ENCODE results near the gene SIPA1. TPM values are rescaled to one million over a fixed set of nuclear protein-coding genes. Genes with fewer than 3 reads are reported as not detected.

SIPA1 gene
- total and polyA plus RNA-seq, 4 donors: 15.4 to 34.9 (median 22.8) TPM

DNA sequence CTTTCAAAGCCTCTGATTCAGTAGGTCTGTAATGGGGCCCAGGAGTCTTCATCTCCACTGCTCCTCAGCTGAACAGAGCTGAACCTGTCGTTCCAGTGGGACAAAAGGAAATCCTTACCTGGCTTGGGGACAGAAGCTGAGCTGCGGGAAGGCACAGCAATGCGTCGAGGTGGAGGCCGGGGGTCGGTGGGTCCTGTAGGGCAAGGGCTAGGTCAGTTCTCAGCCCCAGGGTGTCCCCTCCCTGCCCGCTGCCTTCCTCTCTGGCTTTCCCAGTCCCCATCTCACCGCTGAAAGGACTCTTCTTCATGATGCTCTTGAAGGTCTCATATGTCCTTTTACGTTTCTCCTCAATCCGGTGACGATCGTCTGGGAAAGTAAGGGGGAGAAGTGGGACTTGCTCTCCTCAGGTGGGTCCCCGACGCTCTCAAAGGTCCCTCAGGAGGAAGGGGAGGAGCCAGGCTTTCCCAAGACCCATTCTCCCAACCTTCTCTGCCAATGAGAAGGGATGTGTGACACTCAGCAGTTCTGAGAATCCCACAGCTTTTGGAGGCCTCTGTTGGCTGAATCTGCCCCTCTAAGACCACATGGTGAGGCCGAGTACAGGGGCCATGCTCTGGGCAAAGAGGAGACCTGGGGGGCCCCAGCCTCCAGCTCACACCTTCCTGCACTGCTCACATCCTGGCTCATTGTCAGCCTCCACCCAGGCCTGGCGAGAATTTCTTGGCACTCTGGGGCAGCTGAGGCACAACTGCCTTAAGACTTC, 17.9 kb downstream of the SIPA1 start:
- TF ChIP-seq SP1 (IDR thresholded peaks at IDR 0.05): no peak
- no peak for TF ChIP-seq HNF4G (IDR thresholded peaks at IDR 0.05)
- TF ChIP-seq RXRA (IDR thresholded peaks at IDR 0.05): no peak
- TF ChIP-seq, protein P1, sequence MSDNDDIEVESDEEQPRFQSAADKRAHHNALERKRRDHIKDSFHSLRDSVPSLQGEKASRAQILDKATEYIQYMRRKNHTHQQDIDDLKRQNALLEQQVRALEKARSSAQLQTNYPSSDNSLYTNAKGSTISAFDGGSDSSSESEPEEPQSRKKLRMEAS (IDR thresholded peaks at IDR 0.05): no peak
- TF ChIP-seq, protein P2, sequence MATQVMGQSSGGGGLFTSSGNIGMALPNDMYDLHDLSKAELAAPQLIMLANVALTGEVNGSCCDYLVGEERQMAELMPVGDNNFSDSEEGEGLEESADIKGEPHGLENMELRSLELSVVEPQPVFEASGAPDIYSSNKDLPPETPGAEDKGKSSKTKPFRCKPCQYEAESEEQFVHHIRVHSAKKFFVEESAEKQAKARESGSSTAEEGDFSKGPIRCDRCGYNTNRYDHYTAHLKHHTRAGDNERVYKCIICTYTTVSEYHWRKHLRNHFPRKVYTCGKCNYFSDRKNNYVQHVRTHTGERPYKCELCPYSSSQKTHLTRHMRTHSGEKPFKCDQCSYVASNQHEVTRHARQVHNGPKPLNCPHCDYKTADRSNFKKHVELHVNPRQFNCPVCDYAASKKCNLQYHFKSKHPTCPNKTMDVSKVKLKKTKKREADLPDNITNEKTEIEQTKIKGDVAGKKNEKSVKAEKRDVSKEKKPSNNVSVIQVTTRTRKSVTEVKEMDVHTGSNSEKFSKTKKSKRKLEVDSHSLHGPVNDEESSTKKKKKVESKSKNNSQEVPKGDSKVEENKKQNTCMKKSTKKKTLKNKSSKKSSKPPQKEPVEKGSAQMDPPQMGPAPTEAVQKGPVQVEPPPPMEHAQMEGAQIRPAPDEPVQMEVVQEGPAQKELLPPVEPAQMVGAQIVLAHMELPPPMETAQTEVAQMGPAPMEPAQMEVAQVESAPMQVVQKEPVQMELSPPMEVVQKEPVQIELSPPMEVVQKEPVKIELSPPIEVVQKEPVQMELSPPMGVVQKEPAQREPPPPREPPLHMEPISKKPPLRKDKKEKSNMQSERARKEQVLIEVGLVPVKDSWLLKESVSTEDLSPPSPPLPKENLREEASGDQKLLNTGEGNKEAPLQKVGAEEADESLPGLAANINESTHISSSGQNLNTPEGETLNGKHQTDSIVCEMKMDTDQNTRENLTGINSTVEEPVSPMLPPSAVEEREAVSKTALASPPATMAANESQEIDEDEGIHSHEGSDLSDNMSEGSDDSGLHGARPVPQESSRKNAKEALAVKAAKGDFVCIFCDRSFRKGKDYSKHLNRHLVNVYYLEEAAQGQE (IDR thresholded peaks at IDR 0.05): no peak
- no peak for TF ChIP-seq GABPA (IDR thresholded peaks at IDR 0.05 in 1 of 2, conservative IDR thresholded peaks at IDR 0.05 in 1 of 2)
- TF ChIP-seq, protein P3, sequence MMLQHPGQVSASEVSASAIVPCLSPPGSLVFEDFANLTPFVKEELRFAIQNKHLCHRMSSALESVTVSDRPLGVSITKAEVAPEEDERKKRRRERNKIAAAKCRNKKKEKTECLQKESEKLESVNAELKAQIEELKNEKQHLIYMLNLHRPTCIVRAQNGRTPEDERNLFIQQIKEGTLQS (IDR thresholded peaks at IDR 0.05): no peak
- TF ChIP-seq RAD21 (IDR thresholded peaks at IDR 0.05): no peak
- TF ChIP-seq EGR1 (IDR thresholded peaks at IDR 0.05; ENCODE audit: low read depth in 2 of 2): no peak
- Histone ChIP-seq H3K9ac (ENCODE audit: low read depth in 1 of 2, low read length in 2 of 2) (no peak overlapping the region), H3K27ac (ENCODE audit: low read depth in 1 of 2, low read length in 2 of 2) (no peak overlapping the region), H3K9me3 (ENCODE audit: control insufficient read depth in 4 of 4, low read length in 3 of 4) (no peaks in the 10 kb centered on the region), H3K4me3 (ENCODE audit: low read depth in 1 of 3, low read length in 3 of 3) (no peak overlapping the region), H3K27me3 (ENCODE audit: control insufficient read depth in 4 of 4, insufficient read depth in 4 of 4, low read length in 3 of 4) (no peaks in the 10 kb centered on the region), H3K36me3 (ENCODE audit: control insufficient read depth in 4 of 4, insufficient read depth in 3 of 4, low read depth in 1 of 4, low read length in 3 of 4) (peaks cover 19 to 58% (median 45%) of the 10 kb centered on the region in 4 donors), H3K4me1 (ENCODE audit: control insufficient read depth in 4 of 4, insufficient read depth in 4 of 4, low read length in 3 of 4) (peaks cover 17 to 51% (median 37%) of the 10 kb centered on the region in 4 donors)
- DNase-seq (ENCODE audit: low spot score): no peak
- WGBS: 91% methylated on average over 16 of the region's 16 CpGs

DNA sequence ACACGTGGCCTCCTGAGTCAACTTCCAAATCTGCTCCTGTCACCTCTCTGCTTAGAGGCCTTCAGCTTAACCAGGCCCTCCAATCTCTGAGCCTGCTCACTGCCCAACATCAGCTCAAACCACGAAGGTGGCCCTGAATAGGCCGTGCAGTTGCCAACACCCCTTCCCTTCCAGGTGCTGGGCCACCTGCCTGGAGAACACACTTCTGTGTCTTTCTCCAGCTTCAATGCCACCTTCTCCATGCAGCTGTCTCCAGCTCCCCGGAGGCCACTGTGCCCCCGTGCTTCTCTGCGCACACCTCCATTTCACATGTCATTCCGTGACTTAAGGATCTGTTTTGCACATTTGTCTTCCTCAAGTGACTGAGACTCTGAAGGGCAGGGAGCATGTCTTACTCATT, 19.5 kb downstream of the SIPA1 start:
- no peak overlapping the region for H3K9ac ChIP-seq (ENCODE audit: low read depth in 1 of 2, low read length in 2 of 2)
- no peaks in the 10 kb centered on the region for H3K27me3 ChIP-seq (ENCODE audit: control insufficient read depth in 4 of 4, insufficient read depth in 4 of 4, low read length in 3 of 4)
- peaks cover 19 to 58% (median 44%) of the 10 kb centered on the region in 4 donors for H3K36me3 ChIP-seq (ENCODE audit: control insufficient read depth in 4 of 4, insufficient read depth in 3 of 4, low read depth in 1 of 4, low read length in 3 of 4)
- H3K4me1 ChIP-seq (ENCODE audit: control insufficient read depth in 4 of 4, insufficient read depth in 4 of 4, low read length in 3 of 4): peaks cover 12 to 48% (median 33%) of the 10 kb centered on the region in 4 donors
- H3K9me3 ChIP-seq (ENCODE audit: control insufficient read depth in 4 of 4, low read length in 3 of 4): no peaks in the 10 kb centered on the region
- WGBS: 94% methylated on average over 7 of the region's 7 CpGs
- TF ChIP-seq JUND (IDR thresholded peaks at IDR 0.05) (no peak), RXRA (IDR thresholded peaks at IDR 0.05) (no peak), HNF4A (conservative IDR thresholded peaks at IDR 0.05) (no peak), EGR1 (IDR thresholded peaks at IDR 0.05; ENCODE audit: low read depth in 2 of 2) (no peak), RAD21 (IDR thresholded peaks at IDR 0.05) (no peak), SP1 (IDR thresholded peaks at IDR 0.05) (no peak)
- TF ChIP-seq, protein P2 (IDR thresholded peaks at IDR 0.05): no peak
- TF ChIP-seq, protein P4, sequence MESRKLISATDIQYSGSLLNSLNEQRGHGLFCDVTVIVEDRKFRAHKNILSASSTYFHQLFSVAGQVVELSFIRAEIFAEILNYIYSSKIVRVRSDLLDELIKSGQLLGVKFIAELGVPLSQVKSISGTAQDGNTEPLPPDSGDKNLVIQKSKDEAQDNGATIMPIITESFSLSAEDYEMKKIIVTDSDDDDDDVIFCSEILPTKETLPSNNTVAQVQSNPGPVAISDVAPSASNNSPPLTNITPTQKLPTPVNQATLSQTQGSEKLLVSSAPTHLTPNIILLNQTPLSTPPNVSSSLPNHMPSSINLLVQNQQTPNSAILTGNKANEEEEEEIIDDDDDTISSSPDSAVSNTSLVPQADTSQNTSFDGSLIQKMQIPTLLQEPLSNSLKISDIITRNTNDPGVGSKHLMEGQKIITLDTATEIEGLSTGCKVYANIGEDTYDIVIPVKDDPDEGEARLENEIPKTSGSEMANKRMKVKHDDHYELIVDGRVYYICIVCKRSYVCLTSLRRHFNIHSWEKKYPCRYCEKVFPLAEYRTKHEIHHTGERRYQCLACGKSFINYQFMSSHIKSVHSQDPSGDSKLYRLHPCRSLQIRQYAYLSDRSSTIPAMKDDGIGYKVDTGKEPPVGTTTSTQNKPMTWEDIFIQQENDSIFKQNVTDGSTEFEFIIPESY (IDR thresholded peaks at IDR 0.05): no peak
- TF ChIP-seq, protein P5, sequence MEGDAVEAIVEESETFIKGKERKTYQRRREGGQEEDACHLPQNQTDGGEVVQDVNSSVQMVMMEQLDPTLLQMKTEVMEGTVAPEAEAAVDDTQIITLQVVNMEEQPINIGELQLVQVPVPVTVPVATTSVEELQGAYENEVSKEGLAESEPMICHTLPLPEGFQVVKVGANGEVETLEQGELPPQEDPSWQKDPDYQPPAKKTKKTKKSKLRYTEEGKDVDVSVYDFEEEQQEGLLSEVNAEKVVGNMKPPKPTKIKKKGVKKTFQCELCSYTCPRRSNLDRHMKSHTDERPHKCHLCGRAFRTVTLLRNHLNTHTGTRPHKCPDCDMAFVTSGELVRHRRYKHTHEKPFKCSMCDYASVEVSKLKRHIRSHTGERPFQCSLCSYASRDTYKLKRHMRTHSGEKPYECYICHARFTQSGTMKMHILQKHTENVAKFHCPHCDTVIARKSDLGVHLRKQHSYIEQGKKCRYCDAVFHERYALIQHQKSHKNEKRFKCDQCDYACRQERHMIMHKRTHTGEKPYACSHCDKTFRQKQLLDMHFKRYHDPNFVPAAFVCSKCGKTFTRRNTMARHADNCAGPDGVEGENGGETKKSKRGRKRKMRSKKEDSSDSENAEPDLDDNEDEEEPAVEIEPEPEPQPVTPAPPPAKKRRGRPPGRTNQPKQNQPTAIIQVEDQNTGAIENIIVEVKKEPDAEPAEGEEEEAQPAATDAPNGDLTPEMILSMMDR (IDR thresholded peaks at IDR 0.05; ENCODE audit: low read depth, low read length, missing input control): no peak
- no peak overlapping the region for H3K4me3 ChIP-seq (ENCODE audit: low read depth in 1 of 3, low read length in 3 of 3)
- DNase-seq (ENCODE audit: low spot score): no peak
- no peak overlapping the region for H3K27ac ChIP-seq (ENCODE audit: low read depth in 1 of 2, low read length in 2 of 2)

Data from liver (tissue), 9 donors.